Measurements from ENCODE around the gene HPS5.
"Not testable (repeated sequence)": the region's sequence is repeated elsewhere in the genome, so short reads cannot be mapped to it uniquely, and the experiment has no call there.

HPS5 gene

DNA sequence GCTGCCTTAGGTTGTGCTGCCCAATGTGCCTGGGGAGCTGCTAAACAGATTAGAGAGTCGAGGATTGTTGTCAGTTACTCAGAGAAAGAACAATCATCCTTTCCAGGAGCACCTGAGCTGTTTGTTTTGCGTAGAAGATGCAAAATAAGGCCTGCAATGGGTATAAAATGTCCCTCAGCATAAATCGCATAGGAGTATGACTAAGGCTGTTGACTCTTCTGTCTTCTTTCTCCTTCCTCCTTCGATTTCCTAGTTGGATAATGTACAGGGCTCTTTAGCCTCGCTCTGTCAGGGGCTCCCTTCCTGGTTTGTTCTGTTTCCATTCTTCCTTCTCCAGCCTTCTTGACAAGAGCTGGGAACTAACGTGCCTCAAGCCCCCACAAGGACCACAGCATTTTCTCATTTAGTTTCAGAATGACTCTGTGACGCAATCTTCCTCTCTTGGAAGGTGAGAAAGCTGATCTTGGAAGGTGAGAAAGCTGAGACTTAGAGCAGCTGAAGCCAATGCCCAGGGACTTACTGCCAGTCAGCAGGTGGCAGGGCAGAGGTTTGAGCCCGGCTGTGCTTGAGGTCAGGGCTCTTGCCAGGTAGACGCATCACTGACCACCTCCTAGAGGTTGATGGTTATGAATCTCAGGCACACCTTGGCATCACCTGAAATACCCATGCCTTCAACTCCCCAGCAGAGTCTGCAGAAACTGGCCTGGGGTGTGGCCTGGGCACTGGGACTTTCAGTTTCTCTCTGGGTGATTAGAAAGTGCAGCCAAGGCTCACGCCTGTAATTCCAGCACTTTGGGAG lies 54.4 kb downstream of the HPS5 start:
- not testable (repeated sequence) for DNase-seq

DNA sequence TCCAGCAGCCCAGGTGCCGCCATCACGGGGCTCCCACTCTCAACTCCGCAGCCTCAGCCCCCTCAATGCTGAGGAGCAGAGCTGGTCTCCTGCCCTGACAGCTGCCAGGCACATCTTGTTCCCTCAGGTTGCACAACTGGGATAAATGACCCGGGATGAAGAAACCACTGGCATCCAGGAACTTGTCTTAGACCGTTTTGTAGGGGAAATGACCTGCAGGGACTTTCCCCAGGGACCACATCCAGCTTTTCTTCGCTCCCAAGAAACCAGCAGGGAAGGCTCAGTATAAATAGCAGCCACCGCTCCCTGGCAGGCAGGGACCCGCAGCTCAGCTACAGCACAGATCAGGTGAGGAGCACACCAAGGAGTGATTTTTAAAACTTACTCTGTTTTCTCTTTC lies 56.0 kb downstream of the HPS5 start, which contains the start of gene SAA1:
Gene SAA1, plus strand, starts transcription at position 316 of the 400 bp plus-strand sequence. CDS start 624 bp downstream, outside the sequence.
- no peak for DNase-seq

DNA sequence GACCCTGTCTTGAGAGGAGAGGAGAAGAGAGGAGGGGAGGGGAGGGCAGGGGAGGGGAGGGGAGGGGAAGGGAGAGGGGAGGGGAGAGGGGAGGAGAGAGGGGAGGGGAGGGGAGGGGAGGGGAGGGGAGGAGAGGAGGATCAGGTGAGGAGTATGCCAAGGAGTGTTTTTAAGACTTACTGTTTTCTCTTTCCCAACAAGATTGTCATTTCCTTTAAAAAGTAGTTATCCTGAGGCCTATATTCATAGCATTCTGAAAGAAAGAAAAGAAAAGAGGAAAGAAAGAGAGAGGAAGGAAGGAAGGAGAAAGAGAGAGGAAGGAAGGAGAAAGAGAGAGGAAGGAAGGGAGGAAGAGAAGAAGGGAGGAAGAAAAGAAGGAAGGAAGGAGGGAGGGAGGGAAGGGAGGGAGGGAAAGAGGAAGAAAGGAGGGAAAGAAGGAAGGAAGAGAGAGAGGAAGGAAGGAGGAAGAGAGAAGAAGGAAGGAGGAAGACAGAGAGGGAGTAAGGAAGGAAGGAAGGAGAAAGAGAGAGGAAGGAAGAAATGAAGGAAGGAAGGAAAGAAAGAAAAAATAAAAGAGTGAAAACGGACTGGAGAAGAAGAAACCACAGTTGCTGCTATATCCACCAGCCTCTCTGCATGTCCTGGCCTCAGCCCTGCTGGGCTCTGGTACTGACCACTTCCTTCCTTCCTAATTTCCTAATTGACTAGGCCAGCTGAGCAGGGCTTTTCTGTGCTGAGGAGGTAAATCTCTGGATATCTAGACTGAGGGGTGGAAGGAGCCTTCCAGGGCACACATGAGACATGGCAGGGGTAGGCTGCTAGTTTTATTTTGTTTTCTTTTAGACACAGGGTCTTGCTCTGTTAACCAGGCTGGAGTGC lies 57.0 kb downstream of the HPS5 start:
- DNase-seq, result no peak

DNA sequence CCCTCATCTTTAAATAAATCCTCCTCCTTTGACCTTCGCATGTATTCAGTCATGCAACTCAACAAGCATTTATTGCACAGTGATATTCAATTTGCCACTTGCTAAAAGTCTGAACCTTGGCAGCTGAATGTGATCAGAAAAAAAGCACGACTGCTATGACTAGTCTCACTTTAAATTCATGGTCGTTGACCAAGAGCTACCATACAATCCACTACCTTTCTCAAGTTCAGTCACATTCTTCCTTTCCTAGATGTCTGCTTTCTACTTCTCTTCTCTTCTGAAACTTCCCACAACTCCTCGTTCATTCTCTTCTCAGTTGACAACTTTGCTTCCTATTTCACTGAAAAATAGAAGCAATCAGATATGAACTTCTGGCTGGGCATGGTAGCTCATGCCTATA lies 57.9 kb downstream of the HPS5 start:
- DNase-seq, result no peak

DNA sequence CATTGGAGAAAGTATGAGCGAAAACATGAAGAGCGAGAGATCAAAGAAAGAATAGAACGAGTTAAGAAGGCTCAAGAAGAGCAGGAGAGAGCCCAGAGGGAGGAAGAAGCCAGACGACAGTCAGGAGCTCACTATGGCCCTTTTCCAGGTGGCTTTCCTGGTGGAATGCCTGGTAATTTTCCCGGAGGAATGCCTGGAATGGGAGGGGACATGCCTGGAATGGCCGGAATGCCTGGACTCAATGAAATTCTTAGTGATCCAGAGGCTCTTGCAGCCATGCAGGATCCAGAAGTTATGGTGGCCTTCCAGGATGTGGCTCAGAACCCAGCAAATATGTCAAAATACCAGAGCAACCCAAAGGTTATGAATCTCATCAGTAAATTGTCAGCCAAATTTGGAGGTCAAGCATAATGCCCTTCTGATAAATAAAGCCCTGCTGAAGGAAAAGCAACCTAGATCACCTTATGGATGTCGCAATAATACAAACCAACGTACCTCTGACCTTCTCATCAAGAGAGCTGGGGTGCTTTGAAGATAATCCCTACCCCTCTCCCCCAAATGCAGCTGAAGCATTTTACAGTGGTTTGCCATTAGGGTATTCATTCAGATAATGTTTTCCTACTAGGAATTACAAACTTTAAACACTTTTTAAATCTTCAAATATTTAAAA lies 59.1 kb downstream of the HPS5 start:
- DNase-seq, result not testable (repeated sequence)

DNA sequence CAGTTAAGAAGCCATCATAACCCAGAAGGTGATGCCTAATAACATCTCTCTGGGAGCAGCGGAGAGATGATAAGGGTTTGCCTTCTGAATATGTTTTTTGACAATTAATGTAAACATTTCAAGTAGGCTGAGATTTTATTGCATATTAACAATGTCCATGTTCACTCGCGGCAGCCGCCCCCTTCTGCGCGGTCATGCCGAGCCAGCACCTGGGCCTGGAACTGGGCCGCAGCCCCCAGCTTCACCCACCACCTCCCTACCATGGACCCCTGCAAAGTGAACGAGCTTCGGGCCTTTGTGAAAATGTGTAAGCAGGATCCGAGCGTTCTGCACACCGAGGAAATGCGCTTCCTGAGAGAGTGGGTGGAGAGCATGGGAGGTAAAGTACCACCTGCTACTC lies 60.2 kb downstream of the HPS5 start:
- no peak for DNase-seq

DNA sequence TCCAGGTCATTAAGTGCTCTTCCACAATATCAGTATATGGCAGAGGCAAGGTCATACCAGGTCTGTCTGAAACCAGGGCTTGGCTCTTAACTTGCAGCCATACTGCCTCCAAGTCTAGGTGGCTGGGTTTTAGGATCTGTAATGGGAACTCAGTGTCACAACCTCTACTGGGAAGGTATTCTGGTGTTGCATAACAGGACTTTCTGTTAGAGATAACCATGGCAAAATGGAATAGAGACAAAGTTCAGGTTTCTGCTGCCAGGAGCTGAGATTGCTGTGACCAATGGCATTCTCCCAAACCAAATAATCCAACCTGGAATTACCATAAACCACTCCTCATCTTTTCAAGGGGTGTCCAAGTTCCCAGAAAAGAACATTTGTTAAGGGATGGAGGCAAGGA lies 62.7 kb downstream of the HPS5 start:
- no peak for DNase-seq

DNA sequence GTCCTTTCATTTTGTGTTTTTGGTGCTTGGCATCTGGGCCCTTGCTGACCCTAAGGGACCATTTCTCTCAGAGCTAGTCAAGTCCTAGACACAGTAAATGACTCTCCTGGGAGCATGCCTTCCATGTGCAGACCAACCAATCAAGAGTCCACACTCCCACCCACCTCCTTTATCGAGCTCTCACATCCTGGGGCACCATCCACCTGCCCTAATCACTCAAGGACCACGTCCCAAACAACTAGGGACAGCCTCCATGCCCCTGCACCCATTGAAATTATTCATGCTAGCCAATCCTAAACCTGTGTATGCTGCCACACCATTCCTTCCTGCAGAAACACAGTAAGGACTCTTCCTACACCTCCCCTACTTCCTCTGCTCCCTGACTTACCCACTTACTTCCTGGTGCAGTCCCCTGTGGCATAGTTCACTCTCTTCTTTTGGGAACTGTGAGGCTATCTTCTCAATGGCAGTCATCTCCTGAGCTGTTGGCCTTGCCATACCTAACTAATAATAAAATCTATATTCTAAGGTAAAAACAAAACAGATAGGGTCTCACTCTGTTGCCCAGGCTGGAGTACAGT lies 67.1 kb downstream of the HPS5 start:
- DNase-seq, result no peak

DNA sequence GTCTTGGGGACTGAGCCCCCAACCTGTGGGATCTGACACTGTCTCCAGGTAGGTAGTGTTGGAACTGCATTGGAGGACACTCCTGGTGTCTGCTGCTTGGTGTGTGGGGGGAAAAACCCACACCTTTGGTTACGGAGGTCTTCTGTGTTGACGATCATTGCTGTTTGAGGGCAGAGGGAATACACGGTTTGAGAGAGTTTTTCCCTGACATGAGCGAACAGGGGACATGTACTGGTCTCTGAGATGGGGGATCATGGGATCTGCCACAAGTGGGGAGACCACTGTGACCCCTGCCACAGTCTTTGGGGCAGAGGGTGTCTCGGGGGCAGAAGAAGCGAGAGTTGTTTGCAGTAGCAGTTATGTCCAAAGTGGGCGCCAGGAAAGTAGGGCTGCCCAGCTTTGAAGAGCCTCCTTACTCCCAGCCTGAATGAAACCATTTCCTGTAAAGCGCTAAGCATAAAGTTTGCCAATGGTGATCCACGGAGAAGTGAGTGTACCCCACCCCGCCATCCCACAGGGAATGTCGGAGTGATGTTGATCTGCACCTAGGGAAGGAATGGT lies 68.1 kb downstream of the HPS5 start:
- DNase-seq, result no peak

DNA sequence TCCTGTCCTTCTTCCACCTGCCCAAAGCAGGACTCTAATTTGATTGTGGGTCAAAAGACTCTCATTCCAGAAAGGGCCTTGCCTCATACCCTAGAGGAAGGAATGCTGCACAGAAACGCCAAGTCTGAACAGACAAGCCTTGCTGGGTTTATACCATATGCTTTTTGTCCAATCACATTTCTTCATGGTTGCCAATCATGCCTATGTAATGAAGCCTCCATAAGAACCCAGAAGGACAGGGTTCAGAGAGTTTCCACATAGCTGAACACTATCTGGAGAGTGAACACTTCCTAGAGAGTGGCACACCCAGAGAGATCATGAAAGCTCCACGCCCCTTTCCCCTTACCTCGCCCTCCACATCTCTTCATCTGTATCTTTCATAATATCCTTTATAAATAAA lies 68.7 kb downstream of the HPS5 start:
- DNase-seq, result no peak

DNA sequence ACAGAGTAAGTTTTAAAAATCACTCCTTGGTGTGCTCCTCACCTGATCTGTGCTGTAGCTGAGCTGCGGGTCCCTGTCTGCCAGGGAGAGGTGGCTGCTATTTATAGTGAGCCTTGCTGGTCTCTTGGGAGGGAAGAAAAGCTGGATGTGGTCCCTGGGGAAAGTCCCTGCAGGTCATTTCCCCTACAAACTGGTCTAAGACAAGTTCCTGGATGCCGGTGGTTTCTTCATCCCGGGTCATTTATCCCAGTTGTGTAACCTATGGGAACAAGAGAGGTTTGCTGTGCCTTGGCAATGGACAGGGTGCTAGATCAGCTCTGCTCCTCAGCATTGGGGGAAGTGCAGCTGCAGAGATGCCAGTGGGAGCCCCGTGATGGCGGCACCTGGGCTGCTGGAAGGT lies 73.4 kb downstream of the HPS5 start, which contains the start of gene SAA2:
Gene SAA2, minus strand, starts transcription at position 108 of the 400 bp plus-strand sequence. CDS start 657 bp downstream, outside the sequence.
- DNase-seq, result no peak

DNA sequence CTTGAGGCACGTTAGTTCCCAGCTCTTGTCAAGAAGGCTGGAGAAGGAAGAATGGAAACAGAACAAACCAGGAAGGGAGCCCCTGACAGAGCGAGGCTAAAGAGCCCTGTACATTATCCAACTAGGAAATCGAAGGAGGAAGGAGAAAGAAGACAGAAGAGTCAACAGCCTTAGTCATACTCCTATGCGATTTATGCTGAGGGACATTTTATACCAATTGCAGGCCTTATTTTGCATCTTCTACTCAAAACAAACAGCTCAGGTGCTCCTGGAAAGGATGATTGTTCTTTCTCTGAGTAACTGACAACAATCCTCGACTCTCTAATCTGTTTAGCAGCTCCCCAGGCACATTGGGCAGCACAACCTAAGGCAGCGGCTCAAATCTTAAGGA lies 74.8 kb downstream of the HPS5 start:
- not testable (repeated sequence) for DNase-seq

DNA sequence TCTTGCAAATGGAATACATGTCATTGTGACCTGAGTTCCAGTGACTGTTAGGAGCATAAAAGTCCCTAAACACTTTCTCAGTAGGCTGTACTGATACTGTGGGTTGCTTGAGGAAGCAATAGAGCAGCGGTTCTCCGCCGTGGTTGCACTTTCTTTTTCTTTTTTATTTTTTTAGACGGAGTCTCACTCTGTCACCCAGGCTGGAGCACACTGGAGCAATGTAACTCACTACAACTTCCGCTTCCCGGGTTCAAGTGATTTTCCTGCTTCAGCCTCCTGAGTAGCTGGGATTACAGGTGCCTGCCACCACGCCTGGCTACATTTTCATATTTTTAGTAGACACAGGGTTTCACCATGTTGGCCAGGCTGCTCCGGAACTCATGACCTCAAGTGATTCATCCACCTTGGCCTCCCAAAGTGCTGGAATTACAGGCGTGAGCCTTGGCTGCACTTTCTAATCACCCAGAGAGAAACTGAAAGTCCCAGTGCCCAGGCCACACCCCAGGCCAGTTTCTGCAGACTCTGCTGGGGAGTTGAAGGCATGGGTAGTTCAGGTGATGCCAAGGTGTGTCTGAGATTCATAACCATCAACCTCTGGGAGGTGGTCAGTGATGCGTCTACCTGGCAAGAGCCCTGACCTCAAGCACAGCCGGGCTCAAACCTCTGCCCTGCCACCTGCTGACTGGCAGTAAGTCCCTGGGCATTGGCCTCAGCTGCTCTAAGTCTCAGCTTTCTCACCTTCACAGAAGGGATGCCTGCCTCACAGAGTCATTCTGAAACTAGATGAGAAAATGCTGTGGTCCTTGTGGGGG lies 75.4 kb downstream of the HPS5 start:
- not testable (repeated sequence) for DNase-seq

DNA sequence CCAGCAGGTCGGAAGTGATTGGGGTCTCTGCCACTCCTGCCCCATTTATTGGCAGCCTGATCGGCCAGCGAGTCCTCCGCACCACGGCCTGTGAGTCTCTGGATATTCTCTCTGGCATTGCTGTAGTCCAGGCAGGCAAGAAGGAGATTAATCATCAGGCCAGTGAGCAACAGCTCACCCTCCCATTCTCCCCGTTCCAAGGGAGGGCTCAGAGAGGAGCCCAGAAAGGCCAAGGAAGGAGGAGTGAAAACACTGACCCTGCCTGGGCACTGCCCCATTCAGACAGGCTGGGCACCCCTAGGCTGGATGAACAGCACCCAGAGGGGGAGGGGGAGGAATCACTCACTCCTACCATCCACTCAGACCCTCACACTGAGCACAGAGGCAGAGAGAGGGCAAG lies 76.5 kb downstream of the HPS5 start:
- DNase-seq, result no peak

DNA sequence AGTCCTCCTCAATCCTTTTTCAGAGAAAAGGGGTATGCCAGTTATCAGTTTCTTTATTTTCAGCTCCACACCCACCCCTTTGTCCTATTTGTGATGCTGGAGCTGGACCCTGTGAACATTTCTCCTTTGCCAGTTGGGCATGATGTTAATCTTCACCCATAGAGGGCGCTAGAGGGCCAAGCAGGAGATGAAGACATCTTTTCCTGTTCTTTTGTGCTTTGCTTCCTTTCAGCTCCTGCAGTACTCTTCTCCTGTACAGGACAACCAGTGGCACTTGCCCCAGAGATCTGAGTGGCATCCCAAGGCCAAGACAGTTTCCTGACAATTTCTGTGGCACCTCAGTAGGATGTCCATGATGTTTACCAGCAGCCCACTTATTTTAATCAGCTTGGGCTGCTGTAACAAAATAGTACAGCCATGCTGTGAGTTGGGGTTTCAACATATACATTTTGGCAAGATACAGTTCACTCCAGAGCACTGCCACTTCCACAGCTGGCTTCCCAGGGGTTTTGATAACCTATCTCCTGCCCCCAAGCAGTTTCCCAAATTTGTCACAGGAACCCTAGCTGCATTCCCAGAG lies 78.1 kb downstream of the HPS5 start:
- DNase-seq, result peak; percentile 74

DNA sequence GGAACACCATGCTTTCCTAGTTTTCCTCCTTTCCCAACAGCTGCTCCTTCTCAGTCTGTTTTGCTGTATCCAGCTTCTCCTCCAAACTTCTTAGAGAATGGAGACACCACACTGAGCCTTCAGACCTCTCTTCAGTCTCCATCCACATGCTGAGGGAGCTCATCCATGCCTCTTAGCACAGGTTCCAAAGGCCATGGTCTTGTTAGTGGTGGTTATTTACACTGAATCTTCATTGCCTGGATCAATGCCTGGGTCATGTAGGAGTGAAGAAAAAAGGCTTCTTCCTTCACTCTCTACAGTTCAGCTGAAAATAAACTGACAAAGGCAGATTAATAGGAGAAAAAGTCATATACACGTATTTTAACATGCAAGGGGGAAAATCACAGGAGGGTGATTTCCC lies 82.3 kb downstream of the HPS5 start:
- no peak for DNase-seq

DNA sequence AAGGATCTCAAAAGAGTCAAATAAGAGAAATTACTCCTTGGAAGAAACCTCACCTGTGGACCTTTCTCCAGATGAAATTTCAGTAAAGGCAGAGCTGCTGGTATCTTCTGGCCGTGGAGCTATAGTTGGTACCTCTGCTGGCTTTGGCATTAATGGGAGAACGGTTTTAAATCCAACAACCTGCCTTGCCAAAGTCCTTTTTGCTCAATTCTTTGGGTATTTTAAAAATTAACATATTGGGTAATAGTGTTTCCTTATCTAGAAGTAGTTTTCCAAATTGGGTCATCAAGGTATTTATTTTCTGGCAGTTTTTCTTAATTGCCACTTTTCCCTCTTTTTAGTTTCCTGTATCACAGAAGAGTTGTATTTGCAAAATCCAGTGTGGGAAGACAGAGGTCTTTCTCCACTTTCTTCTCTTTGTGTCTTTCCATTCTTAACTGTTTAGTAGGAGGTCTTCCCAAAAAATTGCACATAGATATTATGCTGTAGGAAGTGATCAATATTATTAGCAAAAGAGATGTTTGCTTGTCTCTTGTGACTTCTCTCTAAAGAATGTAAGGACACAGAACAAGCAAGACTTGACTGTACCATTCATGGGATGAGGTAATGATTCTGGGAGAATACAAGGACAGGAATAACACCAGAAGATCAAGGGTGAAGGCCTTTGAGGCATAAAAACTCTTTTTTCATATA lies 85.1 kb downstream of the HPS5 start, which contains the start of gene SAA4:
Gene SAA4, minus strand, starts transcription at position 139 of the 693 bp plus-strand sequence. CDS start 876 bp downstream, outside the sequence.
- no peak for DNase-seq

DNA sequence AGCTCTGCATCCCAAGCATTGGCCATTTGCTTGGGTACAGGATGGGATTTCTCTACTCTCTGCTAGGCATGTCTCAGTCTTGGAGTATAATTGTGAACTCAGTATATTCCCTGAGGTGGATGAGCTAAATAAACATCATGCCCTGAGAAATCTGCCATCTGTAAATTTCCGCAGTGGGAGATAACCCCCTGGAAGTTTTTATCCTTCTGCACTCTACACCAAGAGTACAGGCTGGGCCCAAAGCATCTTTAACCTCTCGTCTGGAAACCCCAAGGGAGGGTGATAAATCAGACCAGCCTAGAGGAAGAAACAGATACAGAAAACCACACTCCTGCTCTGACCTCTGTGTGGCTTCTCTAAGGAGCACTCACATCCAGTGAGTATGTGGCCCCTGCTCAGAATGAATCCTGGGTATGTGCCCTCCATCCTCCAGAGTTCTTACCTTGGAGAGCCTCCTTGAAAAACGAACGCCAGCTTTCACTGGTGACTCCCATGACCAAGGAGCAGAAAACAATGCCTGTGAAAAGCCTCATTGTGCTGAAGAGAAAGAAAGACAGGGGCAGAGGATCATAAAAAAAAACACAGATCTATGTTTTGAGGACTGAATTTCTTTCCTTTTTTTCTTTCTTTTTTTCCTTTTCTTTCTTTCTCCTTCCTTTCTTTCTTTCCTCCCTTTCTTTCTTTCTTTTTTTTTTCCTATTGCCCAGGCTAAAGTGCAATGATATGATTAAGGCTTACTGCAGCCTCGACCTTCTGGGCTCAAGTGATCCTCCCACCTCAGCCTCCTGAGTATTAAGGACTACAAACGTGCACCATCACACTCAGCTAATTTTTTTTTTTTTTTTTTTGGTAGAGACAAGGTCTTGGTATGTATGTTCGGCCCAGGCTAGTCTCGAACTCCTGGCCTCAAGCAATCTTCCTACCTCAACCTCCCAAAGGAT lies 86.3 kb downstream of the HPS5 start:
- no peak for DNase-seq

DNA sequence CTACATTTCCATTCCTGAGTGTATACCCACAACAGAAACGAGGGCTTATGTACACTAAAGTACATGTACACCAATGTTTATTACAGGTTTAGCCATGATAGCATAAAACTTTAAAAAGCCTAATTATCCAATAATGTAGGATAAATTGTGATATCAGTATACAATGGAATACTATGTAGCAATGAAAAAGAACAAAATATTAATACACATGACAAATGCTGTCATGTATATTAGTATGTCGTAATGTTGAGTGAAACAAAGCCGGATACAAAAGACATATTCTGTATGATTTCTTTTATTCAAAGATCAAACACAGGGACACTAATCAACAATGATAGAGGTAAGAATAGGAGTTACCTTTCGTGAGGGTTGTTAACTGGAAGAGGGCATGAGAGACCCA lies 88.0 kb downstream of the HPS5 start:
- DNase-seq, result no peak
